GM13977 (cell line): ENCODE results near the gene DNAJB8.

ENCODE experiments used
- DNase-seq: peaks from one replicate; pipeline ENCODE4 v3.0.0; 2012; ENCODE audit warnings: low spot score
- in situ Hi-C: fragments of 300-500 bp; cut with MboI; formaldehyde crosslinking; loops from one replicate; pipeline ENCODE4 v1.12.0; 2022; ENCODE audit warnings: low sequenced_read_pairs, low pct_unique_long_range_greater_than_20kb, mixed read lengths, inconsistent platforms; ENCODE audit not compliant: unreplicated experiment
- TF ChIP-seq, protein P1 (sequence below): IDR thresholded peaks from 2 replicates; pipeline ENCODE4 v1.5.1; 2012; ENCODE audit warnings: mild to moderate bottlenecking, control low read depth; ENCODE audit not compliant: insufficient read depth; ENCODE audit errors: extremely low read depth, missing control alignments

The DNAJB8 gene

DNA sequence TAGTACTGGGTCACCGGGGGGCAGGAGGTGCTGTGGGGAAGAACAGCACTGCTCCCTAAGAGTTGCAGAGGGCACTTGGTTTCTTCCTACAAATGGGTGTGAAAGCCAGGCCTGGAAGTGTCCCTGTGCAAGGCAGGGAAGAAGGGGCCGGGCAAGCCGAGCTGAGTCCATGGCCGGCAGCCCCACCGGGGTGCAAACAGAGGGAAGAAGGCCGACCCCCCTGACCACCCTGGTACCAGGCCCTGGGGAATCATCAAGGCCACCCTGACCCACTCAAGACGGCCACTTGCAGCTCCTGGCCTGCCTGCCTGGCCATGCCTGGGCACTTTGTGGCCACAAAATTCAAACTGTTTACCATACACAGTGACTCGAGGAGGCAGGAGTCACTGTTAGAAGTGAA lies 8.7 kb upstream of the DNAJB8 start:
- TF ChIP-seq, protein P1, sequence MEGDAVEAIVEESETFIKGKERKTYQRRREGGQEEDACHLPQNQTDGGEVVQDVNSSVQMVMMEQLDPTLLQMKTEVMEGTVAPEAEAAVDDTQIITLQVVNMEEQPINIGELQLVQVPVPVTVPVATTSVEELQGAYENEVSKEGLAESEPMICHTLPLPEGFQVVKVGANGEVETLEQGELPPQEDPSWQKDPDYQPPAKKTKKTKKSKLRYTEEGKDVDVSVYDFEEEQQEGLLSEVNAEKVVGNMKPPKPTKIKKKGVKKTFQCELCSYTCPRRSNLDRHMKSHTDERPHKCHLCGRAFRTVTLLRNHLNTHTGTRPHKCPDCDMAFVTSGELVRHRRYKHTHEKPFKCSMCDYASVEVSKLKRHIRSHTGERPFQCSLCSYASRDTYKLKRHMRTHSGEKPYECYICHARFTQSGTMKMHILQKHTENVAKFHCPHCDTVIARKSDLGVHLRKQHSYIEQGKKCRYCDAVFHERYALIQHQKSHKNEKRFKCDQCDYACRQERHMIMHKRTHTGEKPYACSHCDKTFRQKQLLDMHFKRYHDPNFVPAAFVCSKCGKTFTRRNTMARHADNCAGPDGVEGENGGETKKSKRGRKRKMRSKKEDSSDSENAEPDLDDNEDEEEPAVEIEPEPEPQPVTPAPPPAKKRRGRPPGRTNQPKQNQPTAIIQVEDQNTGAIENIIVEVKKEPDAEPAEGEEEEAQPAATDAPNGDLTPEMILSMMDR, result no peak
- DNase-seq, result no peak
- in situ Hi-C loops, result loop anchor here (25.0 kb wide), 1 partner anchor 388 kb away; no protein-coding TSS in a partner anchor

- in situ Hi-C loops, result no loop called here
- DNase-seq, result no peak
- TF ChIP-seq, protein P1, result no peak
These were observed 7.0 kb upstream of the DNAJB8 start for GRCh38 chr3:128473737-128474136.

GRCh38 chr3:128473180-128473519 lies 6.5 kb upstream of the DNAJB8 start:
- in situ Hi-C loops, result no loop called here
- DNase-seq, result no peak
- TF ChIP-seq, protein P1, result no peak

DNA sequence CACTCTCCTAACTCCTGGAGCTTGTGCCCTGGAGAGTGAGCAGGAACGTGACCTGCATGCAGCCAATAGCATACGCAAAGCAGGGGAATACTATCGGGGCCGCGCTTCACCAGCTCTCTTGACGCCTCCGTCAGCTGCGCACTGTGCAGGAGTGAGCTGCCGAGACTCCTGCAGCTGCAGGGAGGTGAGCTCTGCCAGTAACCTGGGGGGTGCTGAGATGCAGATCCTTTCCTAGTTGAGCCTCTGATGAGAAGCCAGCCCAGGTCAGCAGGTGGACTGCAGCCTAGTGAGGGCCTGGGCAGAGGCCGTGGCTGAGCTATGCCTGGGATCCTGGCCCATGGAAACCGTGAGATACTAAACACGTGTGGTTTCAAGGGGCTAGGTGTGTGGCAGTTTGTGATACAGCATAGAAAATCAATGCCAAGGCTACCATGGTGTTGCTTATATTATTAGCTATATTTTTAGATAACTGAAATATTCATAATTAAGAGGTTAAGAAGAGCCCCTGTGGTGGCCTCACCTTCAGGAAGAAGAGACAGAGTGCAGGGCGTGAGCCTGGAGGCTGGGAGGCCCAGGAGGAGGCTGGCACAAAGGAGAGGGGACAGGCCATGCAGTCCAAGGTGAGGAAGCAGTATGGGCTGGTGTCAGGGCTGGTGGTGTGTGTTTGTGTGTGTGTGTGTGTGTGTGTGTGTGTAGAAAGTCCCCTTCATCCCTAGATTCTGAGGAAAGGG lies 5.9 kb upstream of the DNAJB8 start:
- in situ Hi-C loops, result no loop called here
- no peak for DNase-seq
- TF ChIP-seq, protein P1, result no peak

DNA sequence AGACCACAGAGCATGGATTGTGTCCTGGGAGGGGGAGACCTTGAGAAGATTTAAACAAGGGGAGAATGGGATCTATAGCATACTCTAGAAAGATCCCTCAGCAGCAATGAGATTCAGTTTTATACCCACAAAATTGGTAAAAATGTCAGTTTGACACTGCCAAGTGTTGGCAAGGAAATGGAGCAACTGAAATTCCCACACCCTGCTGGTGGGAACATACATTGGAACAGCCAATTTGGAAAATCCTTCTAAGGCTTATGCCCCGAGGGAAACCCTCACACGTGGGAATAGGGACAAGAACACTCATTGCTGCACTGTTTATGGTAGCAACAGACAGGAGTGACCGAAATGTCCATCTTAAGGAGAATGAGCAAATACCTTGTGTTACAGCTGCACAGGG lies 5.0 kb upstream of the DNAJB8 start:
- TF ChIP-seq, protein P1, result no peak
- no peak for DNase-seq
- in situ Hi-C loops, result no loop called here

DNA sequence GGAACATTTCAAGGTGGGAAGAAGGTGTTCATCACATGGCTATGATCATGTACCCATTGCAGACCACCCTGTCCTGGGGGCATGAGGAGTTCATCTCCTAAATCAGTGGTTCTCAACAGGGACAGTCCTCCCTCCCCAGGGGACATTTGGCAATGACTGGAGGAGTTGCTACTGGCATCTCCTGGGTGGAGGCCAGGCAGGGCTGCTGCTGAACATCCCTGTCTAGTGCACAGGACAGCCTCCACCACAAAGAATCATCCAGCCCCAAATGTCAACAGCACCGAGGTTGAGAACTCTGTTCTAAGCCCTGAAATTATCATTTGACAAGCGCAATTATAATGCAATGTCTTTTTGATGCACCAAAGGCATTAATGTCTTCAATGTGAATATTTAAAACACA lies 4.4 kb upstream of the DNAJB8 start:
- in situ Hi-C loops, result no loop called here
- TF ChIP-seq, protein P1, result no peak
- no peak for DNase-seq
